HFF-Myc (cell line): Measurements from ENCODE around the gene RAB13.
A peak's percentile ranks its signal among the peaks of the same experiment; 100 is the strongest.
"Not testable (repeated sequence)": the region's sequence is repeated elsewhere in the genome, so short reads cannot be mapped to it uniquely, and the experiment has no call there.

ENCODE experiments used
- DNase-seq: peaks from one replicate; pipeline ENCODE4 v3.0.0-alpha.2; 2011; ENCODE audit warnings: low read depth; ENCODE audit errors: extremely low read depth
- H3K4me3 ChIP-seq: replicated peaks from 2 replicates; pipeline ENCODE4 v1.5.1; 2011; ENCODE audit warnings: low read depth, mild to moderate bottlenecking, control low read depth, low read length
- TF ChIP-seq, protein P1 (sequence below): IDR thresholded peaks from 2 replicates; pipeline ENCODE4 v1.5.1; 2012; ENCODE audit warnings: mild to moderate bottlenecking, low read depth, low read length, control low read depth; ENCODE audit errors: missing control alignments

The RAB13 gene

DNA sequence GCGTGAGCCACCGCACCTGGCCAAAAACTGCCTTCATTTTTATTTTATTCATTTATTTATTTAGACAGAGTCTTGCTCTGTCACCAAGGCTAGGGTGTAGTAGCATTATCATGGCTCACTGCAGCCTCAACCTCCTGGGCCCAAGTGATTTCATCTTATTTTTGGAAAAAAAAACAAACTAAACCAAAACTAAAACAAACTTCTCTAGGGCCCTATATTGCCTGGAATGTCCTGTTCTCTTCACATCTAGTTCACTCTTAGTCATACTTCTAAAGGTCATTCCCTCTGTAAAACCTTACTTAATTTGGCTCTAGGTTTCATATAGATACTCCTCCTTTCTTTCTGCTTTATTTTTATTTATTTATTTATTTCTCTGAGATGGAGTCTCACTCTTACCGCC is 20.0 kb upstream of the RAB13 start:
- TF ChIP-seq, protein P1, sequence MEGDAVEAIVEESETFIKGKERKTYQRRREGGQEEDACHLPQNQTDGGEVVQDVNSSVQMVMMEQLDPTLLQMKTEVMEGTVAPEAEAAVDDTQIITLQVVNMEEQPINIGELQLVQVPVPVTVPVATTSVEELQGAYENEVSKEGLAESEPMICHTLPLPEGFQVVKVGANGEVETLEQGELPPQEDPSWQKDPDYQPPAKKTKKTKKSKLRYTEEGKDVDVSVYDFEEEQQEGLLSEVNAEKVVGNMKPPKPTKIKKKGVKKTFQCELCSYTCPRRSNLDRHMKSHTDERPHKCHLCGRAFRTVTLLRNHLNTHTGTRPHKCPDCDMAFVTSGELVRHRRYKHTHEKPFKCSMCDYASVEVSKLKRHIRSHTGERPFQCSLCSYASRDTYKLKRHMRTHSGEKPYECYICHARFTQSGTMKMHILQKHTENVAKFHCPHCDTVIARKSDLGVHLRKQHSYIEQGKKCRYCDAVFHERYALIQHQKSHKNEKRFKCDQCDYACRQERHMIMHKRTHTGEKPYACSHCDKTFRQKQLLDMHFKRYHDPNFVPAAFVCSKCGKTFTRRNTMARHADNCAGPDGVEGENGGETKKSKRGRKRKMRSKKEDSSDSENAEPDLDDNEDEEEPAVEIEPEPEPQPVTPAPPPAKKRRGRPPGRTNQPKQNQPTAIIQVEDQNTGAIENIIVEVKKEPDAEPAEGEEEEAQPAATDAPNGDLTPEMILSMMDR: no peak
- H3K4me3 ChIP-seq: no peak overlapping the region
- DNase-seq: no peak

DNA sequence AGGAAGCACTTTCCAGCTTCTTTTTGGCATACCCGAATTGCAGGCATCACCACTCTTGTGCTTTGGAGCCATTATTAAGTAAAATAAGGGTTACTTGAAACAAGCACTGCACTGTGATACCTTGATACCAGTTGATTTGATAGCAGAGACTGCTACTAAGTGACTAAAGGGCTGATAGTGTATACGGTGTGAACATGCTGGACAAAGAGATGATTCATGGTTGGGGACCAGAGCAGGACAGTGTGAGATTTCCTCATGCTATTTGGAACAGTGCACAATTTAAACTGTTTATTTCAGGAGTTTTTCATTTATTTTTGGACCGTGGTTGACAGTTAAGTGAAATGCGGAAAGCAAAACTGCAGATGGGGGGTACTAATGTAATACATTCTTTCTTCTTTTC is 14.3 kb upstream of the RAB13 start:
- DNase-seq: no peak
- TF ChIP-seq, protein P1: no peak
- no peak overlapping the region for H3K4me3 ChIP-seq

DNA sequence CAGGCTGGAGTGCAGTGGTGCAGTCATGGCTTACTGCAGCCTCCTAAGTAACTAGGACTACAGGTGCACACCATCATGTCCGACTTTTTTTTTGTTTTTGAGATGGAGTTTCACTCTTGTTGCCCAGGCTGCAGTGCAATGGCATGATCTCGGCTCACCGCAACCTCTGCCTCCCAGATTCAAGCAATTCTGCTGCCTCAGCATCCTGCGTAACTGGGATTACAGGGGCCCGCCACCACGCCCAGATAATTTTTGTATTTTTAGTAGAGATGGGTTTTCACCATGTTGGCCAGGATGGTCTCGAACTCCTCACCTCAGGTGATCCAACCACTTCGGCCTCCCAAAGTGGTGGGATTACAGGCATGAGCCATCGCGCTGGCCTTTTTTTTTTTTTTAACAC is 10.7 kb upstream of the RAB13 start:
- not testable (repeated sequence) for H3K4me3 ChIP-seq, DNase-seq

DNA sequence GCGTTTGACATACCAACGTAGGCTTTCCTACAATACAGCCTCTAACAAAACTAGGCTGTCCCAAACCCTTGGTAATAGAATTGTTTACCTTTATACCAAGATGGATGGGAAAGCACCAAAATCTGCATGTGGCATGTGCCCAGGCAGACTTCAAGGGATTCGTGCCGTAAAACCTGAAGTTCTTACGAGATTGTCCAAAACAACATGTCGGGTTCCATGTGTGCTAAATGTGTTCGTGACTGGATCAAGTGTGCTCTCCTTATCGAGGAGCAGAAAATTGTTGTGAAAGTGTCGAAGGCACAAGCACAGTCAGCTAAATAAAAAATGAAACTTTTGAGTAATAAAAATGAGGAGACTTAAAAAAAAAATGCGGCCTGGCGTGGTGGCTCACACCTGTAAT is 9.5 kb upstream of the RAB13 start:
- no peak for DNase-seq
- no peak overlapping the region for H3K4me3 ChIP-seq
- TF ChIP-seq, protein P1: no peak

DNA sequence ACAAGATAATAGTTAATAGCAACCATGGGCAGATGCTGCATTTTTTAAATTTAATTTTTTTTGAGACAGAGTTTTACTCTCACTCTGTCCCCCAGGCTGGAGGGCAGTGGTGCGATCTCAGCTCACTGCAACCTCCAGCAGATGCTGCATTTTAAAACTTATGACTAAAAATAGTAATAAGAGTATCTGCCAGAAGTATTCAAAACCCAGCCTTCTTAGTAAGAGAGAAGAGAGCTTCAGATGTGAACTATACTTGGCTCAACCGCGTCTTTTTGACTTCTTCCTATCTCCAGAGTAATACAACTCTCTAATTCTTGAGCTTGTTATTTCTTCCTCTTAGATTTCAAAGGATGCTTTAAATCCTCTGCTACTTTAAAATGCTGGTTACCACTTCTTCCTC is 9.1 kb upstream of the RAB13 start:
- no peak overlapping the region for H3K4me3 ChIP-seq
- TF ChIP-seq, protein P1: no peak
- DNase-seq: no peak

DNA sequence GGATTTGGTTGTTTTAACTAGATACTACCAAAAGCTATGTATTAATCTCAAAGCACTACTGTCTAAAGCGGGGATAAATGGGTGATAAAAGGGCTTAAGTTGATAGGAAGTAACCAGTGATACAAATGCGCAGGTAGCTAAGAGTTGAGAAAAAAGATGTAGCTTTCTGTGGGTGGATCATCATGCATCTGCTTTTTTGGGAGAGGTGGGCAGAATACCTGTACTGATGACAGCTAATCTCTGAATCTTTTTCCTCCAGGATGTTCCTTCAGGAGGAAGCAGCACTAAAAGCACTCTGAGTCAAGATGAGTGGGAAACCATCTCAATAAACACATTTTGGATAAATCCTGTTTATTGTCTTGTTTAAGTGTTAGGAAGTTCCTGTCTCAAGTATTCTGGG is 5.7 kb upstream of the RAB13 start:
- H3K4me3 ChIP-seq: peak overlapping the region; percentile 79
- DNase-seq: no peak
- TF ChIP-seq, protein P1: no peak

DNA sequence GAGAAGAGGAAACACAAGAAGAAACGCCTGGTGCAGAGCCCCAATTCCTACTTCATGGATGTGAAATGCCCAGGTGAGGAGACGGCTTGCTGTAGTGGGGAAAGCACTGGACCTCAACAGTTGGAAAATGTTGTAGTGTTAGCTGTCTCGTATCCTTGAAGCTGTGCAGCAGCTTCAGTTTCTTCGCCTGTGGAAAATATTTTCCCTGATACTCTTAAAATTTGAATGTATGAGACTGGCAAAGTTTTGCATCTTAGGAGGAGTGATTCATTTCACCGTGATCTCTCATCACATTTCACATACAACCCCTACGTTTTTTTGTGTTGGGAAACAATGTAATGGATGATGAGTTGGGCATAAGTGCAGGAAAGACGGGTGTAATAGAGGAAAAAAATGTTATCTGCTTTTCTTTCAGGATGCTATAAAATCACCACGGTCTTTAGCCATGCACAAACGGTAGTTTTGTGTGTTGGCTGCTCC is 5.1 kb upstream of the RAB13 start:
- TF ChIP-seq, protein P1: no peak

More for the DNA sequence above, 5.1 kb upstream of the RAB13 start:
- H3K4me3 ChIP-seq: peak overlapping the region; percentile 79
- DNase-seq: no peak
